GM12878 (cell line): ENCODE measurements around the gene ZNF775. TPM values are rescaled to one million over a fixed set of nuclear protein-coding genes. Genes with fewer than 3 reads are reported as not detected.

Experiments
- ESRRA ChIP-seq: IDR thresholded peaks from 2 replicates; pipeline ENCODE4 v1.6.1; 2012; ENCODE audit warnings: mild to moderate bottlenecking, low read length, improper control_type of control experiment
- MTA2 ChIP-seq: fragments of 450-650 bp; IDR thresholded peaks from 2 replicates; pipeline ENCODE4 v1.6.1; 2016; ENCODE audit warnings: low read depth, mild to moderate bottlenecking, moderate library complexity
- MTA3 ChIP-seq: IDR thresholded peaks from 2 replicates; pipeline ENCODE4 v1.6.1; 2012; ENCODE audit warnings: low read length, inconsistent platforms, borderline replicate concordance
- NBN ChIP-seq: fragments of 450-650 bp; IDR thresholded peaks from 2 replicates; pipeline ENCODE4 v1.6.1; 2016
- PML ChIP-seq: IDR thresholded peaks from 2 replicates; pipeline ENCODE4 v1.6.1; 2012; ENCODE audit warnings: low read length, inconsistent platforms
- SUZ12 ChIP-seq: fragments of 200-600 bp; sonication (generic); IDR thresholded peaks from one replicate; pipeline ENCODE4 v1.6.1; 2018; ENCODE audit warnings: antibody characterized with exemption, mild to moderate bottlenecking; ENCODE audit not compliant: unreplicated experiment
- TAF1 ChIP-seq: IDR thresholded peaks from 2 replicates; pipeline ENCODE4 v1.6.1; 2011; ENCODE audit warnings: mild to moderate bottlenecking, low read depth, low read length, borderline replicate concordance
- polyA plus RNA-seq, 11 experiments: library from polyadenylated mRNA; depleted of rRNA in 4 of 11; unstranded in 6 of 11; stranded (reverse) in 5 of 11; fragments of >200 nt; fragmentation: Nextera tagmentation in 4 of 11; fragmentation: Illumina TruSeq in 1 of 11; extraction: Ambion mirVana in 4 of 11; extraction: Trizol in 1 of 11; gene quantifications; 1 replicate in 1 of 11; 2 replicates in 10 of 11; pipeline versions ENCODE4 v1.2.1 to v1.2.3, GENCODE V29; 2011 to 2016; ENCODE audit warnings: inconsistent platforms in 2 of 11, missing spikeins in 2 of 11, low read depth in 1 of 11
- total RNA-seq, 4 experiments: library from RNA; depleted of rRNA in 3 of 4; stranded (reverse); fragments of >200 nt in 3 of 4; fragmentation: Illumina TruSeq in 1 of 4; extraction: Trizol in 1 of 4; gene quantifications; 2 replicates each; pipeline versions ENCODE4 v1.2.1 to v1.2.3, GENCODE V29; 2013 to 2021
- TF ChIP-seq, protein P1 (sequence below): IDR thresholded peaks from 2 replicates; pipeline ENCODE4 v1.6.1; 2011; ENCODE audit warnings: low read depth, low read length, improper control_type of control experiment, borderline replicate concordance
- TF ChIP-seq, protein P2 (sequence below): fragments of 450-650 bp; IDR thresholded peaks from 2 replicates; pipeline ENCODE4 v1.6.1; 2018; ENCODE audit warnings: mild to moderate bottlenecking, low read depth, moderate library complexity; ENCODE audit not compliant: partially characterized antibody
- TF ChIP-seq, protein P3 (sequence below): fragments of 450-650 bp; IDR thresholded peaks from 2 replicates; pipeline ENCODE4 v1.6.1; 2017; ENCODE audit warnings: mild to moderate bottlenecking, moderate library complexity
- TF ChIP-seq, protein P4 (sequence below): IDR thresholded peaks from 2 replicates; pipeline ENCODE4 v1.6.1; 2011; ENCODE audit warnings: mild to moderate bottlenecking, low read depth, low read length, moderate library complexity; ENCODE audit not compliant: insufficient replicate concordance
- TF ChIP-seq, protein P5 (sequence below): fragments of 450-650 bp; IDR thresholded peaks from 2 replicates; pipeline ENCODE4 v1.6.1; 2017; ENCODE audit warnings: antibody characterized with exemption, mild to moderate bottlenecking, moderate library complexity
- TF ChIP-seq, protein P6 (sequence below): fragments of 450-650 bp; formaldehyde crosslinking; IDR thresholded peaks from 2 replicates; pipeline ENCODE4 v1.5.0; 2022; ENCODE audit warnings: mild to moderate bottlenecking, missing genetic modification characterization

The ZNF775 gene
- total and polyA plus RNA-seq, 10 of the 15 experiments (the other 5 are each of a cell fraction or from before 2014, with no cell fraction given): 0.05 to 14.3 (median 2.1) TPM

DNA sequence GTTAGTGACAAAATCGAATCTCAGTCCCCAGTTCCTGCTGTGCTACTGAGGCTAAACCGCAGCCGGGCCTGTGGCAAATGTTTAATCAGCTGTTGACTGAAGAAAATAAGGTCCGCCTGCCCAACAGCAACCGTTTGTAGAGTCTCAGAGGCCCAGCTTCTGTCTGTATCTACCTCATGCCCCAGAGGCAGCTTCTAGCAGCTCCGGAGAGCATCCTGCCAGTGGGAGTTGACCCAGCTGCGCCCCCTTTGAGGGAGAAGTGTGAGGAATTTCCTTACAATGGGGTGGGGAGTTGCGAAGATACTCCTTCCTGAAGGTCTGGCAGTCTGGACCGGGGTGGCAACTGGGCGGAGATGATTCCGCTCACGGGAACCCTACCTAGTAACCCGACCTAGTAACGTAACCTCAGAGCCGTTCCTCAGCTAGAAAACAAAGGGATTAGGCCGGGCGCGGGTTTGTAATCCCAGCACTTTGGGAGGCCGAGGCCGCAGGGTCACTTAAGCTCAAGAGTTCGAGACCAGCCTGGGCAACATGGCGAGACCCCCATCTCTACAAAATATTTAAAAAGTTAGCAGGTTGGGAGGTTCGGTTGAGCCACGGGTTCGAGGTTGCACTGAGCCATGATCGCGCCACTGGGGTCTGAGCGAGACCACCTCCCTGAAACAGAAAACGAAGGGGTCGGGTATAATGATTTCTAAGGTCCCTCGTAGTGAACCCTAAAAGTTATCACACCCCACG lies 846 bp upstream of the ZNF775 start (continued):
- TF ChIP-seq TAF1 (no peak), MTA2 (no peak), MTA3 (no peak), PML (no peak), NBN (no peak), SUZ12 (no peak), ESRRA (no peak)
- TF ChIP-seq, protein P1, sequence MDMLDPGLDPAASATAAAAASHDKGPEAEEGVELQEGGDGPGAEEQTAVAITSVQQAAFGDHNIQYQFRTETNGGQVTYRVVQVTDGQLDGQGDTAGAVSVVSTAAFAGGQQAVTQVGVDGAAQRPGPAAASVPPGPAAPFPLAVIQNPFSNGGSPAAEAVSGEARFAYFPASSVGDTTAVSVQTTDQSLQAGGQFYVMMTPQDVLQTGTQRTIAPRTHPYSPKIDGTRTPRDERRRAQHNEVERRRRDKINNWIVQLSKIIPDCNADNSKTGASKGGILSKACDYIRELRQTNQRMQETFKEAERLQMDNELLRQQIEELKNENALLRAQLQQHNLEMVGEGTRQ: no peak
- TF ChIP-seq, protein P2, sequence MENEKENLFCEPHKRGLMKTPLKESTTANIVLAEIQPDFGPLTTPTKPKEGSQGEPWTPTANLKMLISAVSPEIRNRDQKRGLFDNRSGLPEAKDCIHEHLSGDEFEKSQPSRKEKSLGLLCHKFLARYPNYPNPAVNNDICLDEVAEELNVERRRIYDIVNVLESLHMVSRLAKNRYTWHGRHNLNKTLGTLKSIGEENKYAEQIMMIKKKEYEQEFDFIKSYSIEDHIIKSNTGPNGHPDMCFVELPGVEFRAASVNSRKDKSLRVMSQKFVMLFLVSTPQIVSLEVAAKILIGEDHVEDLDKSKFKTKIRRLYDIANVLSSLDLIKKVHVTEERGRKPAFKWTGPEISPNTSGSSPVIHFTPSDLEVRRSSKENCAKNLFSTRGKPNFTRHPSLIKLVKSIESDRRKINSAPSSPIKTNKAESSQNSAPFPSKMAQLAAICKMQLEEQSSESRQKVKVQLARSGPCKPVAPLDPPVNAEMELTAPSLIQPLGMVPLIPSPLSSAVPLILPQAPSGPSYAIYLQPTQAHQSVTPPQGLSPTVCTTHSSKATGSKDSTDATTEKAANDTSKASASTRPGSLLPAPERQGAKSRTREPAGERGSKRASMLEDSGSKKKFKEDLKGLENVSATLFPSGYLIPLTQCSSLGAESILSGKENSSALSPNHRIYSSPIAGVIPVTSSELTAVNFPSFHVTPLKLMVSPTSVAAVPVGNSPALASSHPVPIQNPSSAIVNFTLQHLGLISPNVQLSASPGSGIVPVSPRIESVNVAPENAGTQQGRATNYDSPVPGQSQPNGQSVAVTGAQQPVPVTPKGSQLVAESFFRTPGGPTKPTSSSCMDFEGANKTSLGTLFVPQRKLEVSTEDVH: no peak
- TF ChIP-seq, protein P3, sequence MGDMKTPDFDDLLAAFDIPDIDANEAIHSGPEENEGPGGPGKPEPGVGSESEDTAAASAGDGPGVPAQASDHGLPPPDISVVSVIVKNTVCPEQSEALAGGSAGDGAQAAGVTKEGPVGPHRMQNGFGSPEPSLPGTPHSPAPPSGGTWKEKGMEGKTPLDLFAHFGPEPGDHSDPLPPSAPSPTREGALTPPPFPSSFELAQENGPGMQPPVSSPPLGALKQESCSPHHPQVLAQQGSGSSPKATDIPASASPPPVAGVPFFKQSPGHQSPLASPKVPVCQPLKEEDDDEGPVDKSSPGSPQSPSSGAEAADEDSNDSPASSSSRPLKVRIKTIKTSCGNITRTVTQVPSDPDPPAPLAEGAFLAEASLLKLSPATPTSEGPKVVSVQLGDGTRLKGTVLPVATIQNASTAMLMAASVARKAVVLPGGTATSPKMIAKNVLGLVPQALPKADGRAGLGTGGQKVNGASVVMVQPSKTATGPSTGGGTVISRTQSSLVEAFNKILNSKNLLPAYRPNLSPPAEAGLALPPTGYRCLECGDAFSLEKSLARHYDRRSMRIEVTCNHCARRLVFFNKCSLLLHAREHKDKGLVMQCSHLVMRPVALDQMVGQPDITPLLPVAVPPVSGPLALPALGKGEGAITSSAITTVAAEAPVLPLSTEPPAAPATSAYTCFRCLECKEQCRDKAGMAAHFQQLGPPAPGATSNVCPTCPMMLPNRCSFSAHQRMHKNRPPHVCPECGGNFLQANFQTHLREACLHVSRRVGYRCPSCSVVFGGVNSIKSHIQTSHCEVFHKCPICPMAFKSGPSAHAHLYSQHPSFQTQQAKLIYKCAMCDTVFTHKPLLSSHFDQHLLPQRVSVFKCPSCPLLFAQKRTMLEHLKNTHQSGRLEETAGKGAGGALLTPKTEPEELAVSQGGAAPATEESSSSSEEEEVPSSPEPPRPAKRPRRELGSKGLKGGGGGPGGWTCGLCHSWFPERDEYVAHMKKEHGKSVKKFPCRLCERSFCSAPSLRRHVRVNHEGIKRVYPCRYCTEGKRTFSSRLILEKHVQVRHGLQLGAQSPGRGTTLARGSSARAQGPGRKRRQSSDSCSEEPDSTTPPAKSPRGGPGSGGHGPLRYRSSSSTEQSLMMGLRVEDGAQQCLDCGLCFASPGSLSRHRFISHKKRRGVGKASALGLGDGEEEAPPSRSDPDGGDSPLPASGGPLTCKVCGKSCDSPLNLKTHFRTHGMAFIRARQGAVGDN: peak; percentile 82
- TF ChIP-seq, protein P4, sequence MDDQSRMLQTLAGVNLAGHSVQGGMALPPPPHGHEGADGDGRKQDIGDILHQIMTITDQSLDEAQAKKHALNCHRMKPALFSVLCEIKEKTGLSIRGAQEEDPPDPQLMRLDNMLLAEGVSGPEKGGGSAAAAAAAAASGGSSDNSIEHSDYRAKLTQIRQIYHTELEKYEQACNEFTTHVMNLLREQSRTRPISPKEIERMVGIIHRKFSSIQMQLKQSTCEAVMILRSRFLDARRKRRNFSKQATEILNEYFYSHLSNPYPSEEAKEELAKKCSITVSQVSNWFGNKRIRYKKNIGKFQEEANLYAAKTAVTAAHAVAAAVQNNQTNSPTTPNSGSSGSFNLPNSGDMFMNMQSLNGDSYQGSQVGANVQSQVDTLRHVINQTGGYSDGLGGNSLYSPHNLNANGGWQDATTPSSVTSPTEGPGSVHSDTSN: peak; percentile 2
- TF ChIP-seq, protein P5, sequence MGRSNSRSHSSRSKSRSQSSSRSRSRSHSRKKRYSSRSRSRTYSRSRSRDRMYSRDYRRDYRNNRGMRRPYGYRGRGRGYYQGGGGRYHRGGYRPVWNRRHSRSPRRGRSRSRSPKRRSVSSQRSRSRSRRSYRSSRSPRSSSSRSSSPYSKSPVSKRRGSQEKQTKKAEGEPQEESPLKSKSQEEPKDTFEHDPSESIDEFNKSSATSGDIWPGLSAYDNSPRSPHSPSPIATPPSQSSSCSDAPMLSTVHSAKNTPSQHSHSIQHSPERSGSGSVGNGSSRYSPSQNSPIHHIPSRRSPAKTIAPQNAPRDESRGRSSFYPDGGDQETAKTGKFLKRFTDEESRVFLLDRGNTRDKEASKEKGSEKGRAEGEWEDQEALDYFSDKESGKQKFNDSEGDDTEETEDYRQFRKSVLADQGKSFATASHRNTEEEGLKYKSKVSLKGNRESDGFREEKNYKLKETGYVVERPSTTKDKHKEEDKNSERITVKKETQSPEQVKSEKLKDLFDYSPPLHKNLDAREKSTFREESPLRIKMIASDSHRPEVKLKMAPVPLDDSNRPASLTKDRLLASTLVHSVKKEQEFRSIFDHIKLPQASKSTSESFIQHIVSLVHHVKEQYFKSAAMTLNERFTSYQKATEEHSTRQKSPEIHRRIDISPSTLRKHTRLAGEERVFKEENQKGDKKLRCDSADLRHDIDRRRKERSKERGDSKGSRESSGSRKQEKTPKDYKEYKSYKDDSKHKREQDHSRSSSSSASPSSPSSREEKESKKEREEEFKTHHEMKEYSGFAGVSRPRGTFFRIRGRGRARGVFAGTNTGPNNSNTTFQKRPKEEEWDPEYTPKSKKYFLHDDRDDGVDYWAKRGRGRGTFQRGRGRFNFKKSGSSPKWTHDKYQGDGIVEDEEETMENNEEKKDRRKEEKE: no peak
- TF ChIP-seq, protein P6, sequence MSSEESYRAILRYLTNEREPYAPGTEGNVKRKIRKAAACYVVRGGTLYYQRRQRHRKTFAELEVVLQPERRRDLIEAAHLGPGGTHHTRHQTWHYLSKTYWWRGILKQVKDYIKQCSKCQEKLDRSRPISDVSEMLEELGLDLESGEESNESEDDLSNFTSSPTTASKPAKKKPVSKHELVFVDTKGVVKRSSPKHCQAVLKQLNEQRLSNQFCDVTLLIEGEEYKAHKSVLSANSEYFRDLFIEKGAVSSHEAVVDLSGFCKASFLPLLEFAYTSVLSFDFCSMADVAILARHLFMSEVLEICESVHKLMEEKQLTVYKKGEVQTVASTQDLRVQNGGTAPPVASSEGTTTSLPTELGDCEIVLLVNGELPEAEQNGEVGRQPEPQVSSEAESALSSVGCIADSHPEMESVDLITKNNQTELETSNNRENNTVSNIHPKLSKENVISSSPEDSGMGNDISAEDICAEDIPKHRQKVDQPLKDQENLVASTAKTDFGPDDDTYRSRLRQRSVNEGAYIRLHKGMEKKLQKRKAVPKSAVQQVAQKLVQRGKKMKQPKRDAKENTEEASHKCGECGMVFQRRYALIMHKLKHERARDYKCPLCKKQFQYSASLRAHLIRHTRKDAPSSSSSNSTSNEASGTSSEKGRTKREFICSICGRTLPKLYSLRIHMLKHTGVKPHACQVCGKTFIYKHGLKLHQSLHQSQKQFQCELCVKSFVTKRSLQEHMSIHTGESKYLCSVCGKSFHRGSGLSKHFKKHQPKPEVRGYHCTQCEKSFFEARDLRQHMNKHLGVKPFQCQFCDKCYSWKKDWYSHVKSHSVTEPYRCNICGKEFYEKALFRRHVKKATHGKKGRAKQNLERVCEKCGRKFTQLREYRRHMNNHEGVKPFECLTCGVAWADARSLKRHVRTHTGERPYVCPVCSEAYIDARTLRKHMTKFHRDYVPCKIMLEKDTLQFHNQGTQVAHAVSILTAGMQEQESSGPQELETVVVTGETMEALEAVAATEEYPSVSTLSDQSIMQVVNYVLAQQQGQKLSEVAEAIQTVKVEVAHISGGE (CRISPR knock-in tag): no peak
